Measurements from ENCODE around the gene GAK.

Gene GAK

DNA sequence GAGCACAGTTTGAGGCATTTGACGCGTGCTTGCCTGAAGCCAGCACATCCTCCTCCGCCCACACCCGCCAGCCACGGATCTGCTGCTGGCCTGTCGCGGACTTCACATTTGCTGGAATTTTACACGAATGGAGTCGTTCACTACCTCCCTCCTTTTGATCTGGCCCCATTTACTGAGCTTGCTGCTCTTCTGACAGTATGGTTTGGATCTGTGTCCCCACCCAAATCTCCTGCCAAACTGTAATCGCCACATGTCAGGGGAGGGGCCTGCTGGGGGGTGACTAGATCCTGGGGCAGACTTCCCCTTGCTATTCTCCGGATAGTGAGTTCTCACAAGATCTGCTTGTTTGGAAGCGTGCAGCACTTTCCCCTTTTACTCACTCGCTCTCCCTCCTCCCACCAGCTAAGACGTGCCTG, 86.3 kb downstream of the GAK start:
- DNase-seq: no peak

DNA sequence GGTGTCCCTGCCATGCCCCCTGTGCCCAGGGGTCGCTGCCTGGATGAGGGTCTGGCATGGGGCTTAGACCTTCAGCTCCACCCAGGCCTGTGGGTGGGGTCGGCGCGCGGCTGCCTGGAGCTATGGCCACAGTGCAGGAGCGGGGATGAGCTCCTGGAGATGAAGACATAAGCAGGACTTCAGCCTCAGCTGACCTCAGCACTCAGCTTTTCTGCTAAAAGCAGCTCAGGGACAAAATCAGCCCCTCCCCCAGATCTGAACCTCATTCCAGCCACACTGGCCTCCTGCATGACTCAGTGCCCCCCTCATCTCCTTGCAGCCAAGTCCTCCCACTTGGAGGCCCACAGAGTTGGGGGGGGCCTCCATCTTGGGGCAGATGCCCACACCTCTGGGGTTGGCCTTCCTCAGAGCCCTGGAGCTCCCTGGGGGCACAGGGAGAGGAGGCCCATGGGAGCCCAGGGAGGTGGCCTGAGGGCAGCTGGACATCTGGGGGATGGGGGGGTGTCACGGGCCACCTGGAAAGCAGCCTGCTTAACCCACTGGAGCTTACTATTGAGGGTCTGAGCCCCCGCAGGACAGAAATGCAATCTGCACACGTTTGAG, 86.8 kb downstream of the GAK start:
- no peak for DNase-seq

DNA sequence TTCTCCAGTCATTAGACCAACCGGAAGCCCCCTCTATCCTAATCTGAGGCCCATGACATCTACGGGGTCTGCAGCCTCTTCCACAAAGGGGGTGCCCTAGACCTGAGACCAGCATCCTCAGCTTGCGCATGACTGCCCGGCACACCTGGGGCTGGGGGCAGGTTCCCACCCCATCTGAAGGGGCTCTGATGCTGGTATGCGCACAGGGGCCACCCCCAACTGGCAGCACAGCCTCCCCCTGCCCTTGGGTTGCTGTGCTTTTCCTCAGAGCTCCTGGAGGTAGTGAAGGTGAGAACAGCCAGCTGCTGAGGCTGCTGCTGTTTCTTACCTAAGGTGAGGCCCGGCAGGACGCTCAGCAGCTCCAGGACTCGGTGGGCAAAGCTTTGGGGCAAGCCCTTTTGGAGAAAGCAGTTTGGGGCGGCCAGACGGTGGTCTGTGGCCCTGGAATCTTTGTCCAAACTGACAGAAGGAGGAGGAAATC, 87.3 kb downstream of the GAK start:
- DNase-seq: no peak

DNA sequence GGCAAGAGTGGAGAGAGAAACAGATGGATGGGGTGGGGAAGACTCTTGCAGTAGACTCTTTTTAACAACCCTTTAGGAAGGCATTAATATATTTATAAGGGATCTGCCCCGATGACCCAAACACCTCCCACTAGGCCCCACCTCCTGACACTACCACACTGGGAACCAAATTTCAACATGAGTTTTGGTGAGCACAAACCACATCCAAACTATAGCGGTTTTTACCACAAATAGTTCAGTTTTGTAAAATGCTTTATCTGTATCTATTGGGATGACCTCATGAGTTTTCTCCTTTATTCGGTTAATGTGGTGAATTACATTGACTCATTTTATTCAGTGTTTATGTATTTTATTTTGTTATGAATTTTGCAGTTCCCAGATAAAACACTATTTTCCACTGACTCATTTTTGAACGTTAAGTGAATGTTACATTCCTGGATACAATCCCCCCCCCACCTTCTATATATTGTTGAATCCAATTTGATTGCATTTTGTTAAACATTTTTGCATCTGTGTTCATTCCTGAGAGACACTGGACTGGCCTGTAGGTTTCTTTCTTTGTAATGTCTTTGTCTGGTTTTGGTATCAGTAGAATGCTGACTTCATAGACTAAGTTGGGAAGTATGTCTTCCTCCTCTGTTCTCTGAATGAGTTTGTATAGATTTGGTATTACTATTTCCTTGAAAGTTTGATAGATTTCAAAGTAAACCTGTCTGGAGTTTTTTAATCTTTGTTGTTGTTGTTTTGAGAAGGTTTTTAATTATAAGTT, 92.3 kb downstream of the GAK start:
- no peak for DNase-seq

DNA sequence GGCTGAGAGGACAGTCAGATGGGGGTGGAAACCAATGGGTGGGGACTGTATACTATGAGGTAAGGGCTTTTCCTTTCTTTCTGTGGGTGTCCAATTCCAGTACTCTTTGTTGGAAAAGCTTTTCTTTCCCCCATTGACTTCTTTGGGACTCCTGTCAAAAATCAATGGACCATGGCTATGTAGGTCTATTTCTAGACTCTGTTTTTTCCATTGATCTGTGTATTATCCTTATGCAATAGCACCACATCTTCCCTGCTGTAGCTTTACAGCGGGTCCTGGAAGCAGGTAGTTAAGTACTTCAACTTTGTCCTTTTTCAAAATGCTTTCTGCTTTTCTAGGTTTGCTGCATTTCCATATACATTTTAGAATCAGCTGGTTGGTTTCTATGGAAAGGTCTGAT, 94.3 kb downstream of the GAK start:
- DNase-seq: no peak

DNA sequence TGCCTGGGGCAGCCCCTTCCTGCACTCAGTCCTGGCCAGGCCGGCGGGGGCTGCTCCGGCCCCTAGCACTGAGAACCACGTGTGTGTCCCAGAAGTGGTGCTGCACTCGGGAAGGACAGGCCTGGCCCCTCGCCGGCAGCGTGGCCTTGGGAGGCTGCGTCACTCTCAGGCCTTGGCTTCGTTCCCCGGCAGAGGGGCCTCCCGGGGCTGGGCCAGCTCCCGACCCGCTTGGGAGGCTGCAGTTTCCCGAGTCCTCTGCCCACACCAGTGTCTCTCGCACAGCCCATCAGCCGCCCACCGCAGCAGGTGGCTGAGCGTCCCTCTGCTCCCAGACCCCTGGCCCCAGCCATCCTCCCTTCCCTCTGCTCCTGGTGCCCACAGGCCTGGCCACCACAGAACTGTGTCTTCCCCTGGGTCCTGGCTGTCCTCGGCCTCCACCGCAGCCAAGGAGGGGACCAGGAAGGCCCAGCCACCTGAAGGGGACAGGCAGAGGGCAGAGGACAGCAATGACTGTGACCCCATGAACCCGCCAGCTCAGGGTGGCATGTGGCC, 95.3 kb downstream of the GAK start:
- no peak for DNase-seq

DNA sequence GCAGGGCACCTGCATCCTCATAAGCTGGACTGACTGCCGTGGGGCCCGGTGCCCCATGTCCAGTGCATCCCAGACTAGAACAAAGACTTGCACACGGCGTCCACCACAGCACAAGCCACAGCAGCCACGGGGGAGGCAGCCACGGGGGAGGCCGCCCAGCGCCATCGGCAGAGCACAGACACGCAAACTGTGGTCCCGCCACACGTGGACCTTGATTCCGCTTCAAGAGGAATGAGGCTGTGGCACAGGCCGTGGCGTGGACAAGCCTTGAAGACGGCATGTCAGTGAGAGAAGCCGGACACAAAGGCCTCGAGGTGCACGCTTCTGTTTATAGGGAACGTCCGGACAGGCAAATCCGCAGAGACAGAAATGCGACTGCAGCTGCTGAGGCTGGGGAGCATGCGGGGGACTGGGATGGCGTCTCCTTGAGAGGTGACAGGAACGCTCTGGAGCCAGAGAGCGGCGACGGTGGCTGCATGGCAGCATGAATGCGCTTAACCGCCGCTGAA, 96.1 kb downstream of the GAK start:
- no peak for DNase-seq

DNA sequence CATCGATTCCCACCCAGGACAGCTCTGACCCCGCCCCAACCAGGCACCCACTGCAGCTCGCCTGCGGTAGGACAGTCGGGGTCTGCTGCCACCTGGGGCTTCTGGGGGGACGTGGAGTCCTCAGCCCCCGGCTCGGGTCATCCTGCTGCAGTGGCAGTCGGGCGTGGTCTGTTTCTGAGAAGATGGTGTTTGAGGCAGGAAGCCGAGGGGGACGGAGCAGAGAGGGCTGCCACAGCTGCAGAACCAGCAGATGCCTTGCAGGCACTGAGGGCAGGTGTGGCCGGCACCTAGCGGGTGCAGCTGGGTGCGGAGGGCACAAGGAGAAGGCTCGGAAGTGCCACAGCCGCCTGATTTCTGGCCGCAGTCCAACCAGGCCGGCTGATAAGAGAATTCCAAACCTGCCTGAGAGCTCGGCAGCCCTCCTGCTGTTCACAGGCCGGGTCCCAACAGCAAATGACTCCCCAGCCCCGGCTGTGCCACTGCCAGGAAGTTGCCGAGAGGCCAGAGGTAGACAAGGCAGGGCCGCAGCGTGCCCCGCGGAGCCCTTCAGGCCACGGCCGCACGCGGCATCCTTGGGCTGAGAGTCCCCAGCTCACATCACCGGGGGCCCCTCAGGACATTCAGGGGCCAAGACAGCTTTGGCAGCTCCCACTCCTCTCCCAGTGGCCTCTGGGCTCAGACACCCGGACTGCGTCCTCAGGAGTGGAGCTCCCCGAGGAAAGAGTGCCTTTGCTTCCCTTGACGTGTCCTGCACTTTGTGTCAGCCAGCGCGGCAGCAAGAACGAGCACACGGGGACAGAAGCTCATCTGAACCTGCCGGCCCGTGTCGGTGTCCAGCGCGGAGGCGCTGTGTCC, 96.7 kb downstream of the GAK start:
- DNase-seq: no peak

DNA sequence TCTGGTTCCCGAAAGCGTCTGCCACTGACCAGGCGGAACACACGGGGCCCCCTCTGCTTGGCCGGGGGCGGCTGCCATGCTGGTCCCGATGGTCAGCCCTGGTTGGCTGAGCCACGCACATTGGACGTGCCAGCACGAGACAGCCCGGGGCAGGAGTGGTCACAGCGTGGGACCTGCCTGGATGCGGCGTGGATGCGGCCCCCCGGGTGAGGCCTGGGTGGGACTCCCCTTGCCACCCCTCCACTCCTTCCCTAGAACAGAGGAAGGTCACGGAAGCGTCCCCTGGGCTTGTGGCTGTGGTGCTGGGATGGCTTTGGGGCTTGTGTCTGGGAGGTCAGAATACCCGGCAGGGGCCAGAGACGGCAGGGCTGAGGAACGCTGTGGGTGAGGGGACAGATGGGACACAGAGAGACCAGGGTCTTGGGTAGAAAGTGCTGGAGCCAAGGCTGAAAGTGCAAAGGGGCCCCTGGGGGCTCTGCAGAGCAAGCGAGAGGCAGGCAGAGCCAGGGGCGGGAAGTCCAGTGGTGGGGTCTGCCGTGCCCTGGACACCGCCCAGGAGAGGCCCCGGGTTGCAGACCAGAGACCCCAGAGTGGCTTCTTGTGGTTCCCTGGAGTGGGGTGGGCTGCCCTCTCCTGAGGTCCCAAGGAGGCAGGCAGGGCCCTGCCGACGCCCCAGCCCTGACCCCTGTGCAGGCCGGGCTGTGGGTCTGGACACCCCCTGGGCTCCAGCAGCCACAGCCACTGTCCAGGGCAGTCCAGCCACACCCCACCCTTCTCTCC, 97.6 kb downstream of the GAK start:
- no peak for DNase-seq

DNA sequence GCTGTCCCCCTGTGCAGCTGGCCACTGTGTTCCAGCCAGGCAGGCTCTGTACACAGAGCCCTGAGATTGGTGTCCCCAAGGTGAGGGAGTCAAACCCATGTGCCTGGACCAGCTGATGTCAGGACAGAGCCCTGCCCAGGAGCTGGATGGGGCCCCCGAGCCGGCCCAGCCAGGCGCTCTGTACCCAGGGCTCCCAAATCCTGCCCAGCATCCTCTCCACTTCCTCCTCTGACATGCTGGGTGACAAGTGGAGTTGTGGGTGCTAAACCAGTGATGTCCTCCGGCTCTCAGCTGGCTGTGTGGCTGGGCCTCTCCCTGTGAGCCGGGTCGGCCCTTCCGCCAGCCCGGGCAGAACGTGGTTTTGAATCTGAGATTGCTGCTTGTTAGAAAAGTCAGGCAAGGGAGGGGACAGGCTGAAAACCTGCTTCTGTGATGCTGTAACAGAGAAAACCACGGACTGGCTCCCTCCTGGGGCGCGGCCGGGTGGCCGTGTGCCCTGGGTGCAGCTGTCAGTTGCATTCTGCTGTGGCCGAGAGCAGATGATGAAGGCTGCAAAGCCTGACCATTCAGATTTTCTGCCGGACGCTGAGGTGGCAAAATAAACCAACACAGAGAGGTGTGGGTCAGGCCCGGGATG, 98.3 kb downstream of the GAK start:
- DNase-seq: no peak

DNA sequence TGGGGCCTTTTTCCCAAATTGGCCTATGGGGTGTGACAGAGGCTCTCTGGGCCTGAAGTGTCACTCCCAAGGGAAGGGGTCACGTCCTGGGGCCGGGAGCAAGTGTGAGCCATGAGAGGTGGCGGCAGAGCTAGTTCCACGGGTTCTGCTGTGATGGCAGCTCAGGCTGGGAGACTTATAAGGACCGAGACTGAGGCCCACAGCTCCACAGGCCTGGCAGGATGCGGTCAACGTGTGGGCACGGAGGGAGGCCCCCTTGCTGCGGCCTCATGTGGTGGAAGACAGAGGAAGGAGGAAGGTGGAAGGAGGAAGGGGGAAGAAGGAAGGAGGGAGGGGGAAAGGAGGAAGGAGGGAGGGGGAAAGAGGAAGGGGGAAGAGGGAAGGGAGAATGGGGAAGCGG, 99.0 kb downstream of the GAK start:
- DNase-seq: no peak

DNA sequence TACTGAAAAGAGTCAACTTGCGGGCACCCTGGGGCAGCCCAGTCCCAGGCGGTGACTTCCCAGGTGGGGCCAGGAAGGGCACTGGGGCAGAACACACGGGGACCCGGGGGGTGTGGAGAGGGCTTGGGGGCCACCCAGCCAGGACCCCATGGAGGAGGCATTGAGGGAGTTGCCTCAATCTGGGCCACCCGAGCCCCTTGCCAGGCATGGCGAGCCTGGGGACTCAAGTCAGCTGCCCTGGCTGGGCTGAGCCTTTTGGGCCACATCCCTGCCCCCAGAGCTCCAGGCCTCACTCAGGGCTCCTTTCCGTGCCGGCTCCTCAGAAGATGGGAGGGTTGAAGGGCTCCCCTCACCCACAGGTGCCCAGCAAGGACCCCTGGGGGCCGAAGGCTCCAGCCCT, 99.6 kb downstream of the GAK start:
- no peak for DNase-seq

DNA sequence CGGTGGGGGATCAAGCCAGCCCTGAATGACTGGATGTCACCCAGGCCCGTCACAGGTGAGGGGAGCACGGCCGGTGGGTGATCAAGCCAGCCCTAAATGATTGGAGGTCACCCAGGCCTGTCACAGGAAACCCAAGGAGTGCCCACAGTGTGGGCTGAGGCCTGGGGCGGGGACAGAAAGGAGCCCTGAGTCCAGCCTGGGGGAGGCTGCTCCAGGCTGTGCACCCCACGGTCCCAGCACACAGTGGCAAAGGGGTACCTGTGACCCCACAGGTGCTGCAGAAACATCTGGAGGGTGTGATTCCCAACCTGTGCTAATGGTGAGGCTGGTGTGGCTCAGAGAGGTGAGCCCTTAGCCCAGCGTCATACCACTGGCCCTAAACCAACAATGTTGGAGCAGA, 100.0 kb downstream of the GAK start:
- no peak for DNase-seq

DNA sequence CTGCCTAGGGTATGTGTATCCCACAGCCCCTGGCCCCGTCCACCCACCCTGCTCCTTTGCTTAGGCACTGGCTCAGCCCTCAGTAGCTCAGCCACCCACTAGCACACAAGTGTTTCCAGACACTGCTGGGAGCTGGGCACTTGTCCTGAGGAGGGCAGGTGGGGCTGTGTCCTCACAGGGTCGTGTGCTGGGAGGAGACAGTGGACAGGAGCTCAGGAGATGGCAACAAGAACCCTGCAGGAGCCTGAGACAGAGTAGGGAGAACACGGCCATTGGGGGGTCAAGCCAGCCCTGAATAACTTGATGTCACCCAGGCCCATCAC, 100.7 kb downstream of the GAK start:
- no peak for DNase-seq

DNA sequence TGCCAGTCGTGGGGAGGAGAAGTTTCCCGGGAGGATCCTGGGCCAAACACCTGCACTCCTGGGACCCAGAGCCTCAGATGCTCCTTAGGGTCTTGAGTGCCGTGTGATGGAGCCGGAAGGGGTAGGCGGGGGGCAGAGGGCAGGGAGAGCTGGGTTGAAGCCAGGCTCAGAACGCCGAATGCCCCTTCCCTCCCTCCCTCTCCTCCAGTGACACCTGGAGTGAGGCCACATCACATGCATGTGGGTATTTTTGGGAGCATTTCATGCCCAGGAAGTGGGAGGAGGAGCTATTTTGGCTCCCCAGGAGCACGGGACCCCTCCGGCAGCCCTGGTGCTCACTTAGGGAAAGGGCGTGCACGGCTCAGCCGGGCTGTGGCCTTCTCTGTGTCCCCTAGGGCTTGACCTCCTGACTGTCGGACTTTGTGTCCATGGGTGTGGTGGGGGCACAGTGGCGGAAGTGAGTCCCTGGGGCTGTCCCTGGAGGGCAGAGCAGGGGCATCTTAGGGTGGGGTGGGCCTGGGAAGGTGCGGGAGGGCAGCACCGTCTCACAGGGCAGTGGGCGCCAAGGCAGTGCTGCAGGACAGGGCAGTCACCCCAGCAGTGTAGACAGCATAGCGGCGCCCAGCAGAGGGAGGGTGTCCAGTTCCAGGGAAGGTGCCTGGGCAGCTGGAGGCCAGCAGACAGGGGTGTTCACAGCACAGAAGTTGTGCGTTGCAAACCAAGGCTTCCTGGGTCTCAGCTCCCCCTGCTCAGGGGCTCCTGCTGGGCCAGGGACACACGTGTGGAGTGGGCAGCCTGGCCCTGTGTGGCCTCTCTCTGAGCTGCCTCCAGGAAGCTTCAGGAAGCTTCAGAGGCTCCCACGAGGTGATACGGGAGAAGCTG, 101.3 kb downstream of the GAK start:
- no peak for DNase-seq

DNA sequence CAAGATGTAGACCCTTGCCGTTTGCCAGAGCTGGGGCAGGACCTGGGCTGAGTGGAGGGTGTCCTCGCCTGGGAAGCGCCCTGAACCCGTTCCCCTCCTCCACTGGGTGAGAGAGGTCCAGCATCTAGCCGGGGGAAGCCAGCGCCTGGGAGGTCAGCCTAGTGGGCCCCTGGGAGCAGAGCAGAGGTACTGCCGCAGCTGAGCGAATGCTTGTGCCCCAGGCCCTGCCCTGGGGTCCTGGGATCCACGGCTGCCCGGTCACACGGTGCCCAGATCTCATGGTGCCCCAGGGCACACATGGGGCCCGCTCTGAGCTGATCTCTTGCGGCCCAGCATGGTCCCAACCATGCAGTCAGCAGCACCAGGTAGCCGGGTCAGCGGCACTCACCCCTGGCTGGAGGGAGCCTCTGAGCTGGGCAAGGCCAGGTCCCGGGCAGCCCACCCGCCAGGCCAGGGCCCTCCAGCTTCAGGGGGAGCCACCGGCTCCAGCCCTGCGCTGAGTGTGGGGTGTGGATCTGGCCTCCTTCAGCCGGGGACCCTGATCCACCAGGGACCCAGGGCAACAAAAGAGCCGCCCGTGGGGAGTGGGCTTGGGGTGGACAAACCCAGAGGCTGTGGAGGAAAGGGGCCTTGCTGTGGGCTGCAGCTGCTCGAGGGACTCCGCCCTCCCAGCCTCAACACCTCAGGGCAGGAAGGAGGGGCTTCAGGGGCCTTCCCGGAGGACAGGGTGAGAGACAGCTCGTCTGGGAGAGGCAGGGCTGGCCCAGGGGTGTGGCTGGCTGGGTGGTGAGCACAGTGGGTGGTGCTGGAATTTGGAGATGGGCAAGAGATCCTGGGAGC, 102.1 kb downstream of the GAK start:
- no peak for DNase-seq

DNA sequence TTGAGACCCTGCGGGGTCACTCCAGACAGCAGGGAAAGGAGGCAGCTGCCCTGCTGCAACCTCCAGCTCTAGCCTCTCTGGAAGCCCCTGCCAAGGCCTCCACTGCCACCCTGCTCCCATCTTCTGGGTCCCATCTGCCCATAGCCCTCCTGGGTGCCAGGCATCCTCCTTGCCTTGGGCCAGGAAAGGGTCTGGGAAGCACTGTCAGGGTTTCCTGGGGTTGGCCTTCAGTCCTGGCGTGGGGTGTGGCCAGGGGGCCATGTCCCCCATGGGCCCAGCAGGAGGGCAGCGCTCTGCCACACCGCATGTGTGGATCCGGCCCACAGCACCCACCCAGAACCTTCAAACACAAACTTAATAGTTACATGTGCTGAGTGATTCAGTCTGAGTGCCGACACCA, 102.8 kb downstream of the GAK start:
- DNase-seq: no peak

DNA sequence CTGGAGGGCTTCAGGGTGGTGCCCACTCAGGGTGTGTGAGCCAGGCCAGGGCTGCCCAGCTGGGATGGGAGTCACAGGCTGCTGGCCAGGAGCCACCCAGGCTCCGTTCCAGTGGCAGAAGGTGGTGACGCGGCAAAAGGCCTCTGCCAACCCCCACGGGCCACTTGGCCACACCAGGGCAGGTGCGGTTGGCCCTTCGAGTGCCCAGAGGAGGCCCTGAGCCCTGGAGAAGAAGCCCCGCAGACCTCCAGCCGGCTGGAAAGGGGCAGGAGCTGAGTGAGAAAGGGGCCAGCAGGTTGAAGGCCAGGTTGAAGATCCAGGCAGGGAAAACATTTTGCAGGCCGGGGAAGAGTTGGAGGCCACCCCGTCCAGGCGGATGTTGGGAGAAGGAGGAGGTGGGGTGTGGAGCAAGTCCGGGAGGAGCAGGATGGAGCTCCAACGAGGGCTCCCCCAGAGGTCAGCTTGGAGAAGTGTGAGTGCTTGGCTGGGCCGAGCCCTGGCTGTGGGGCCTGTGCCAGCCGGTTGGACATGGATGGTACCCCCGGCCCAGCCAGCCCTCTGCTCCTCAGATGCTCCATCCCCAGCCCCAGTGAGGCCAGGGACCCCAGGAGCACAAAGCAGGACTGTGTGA, 103.4 kb downstream of the GAK start:
- DNase-seq: no peak

DNA sequence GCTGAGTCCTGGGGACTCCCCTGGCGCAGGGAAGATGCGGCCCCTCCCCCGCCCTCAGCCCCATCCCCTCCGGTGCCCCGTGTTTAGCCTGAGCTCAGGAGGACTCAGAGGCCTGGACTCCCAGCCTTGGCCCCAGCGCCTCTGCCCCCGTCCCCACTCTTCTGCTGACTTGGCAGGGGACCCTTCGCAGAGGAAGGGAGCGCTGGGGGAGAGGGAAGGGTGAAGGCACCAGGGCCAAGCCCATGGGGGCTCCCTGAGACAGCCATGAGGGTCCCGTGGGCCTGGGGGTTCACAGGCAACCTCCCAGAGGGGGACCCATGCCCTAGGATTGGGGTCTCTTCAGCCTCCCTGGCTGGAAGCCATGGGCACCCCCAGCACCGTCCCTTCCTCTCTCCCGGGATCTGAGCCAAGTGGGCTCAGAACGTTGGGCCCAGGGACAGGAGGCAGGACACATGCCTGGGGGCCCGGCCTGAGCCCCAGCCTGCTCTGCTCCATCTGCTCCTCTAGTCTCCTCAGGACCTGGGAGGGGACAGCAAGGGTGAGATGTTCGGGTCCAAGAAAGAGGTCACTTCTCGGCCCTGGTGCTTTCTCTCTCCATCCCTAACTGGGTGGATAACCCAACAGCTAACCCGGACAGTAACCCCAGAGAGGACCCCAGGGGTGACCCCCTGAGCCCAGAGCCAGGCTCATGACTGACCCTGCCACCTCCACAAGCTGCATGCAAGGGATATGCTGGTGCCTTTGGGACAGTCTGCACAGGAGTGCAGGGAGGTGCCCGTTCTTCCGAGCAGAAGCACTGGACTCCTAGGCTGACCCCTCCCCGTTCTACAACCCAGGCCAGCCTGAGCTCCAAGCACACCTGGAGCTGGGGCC, 104.7 kb downstream of the GAK start:
- no peak for DNase-seq
